HEK293T (cell line): ENCODE measurements around the gene RIMBP2.

Source experiments
- ARNT ChIP-seq: fragments of 450-650 bp; IDR thresholded peaks from 2 replicates; pipeline ENCODE4 v1.6.1; 2017; ENCODE audit warnings: mild to moderate bottlenecking
- CTBP1 ChIP-seq: fragments of 450-650 bp; IDR thresholded peaks from 2 replicates; pipeline ENCODE4 v1.6.1; 2016; ENCODE audit warnings: borderline replicate concordance
- ELF4 ChIP-seq: fragments of 450-650 bp; IDR thresholded peaks from 2 replicates; pipeline ENCODE4 v1.6.1; 2017; ENCODE audit warnings: antibody characterized with exemption
- FOXA1 ChIP-seq: fragments of 450-650 bp; IDR thresholded peaks from 2 replicates; pipeline ENCODE4 v1.6.1; 2016; ENCODE audit warnings: mild to moderate bottlenecking
- FOXK2 ChIP-seq: fragments of 450-650 bp; IDR thresholded peaks from 2 replicates; pipeline ENCODE4 v1.6.1; 2016; ENCODE audit warnings: mild to moderate bottlenecking
- FOXM1 ChIP-seq: fragments of 450-650 bp; IDR thresholded peaks from 2 replicates; pipeline ENCODE4 v1.6.1; 2017; ENCODE audit warnings: mild to moderate bottlenecking, borderline replicate concordance
- HDGF ChIP-seq: fragments of 450-650 bp; IDR thresholded peaks from 2 replicates; pipeline ENCODE4 v1.6.1; 2017; ENCODE audit warnings: antibody characterized with exemption, borderline replicate concordance
- LEF1 ChIP-seq: fragments of 450-650 bp; IDR thresholded peaks from 2 replicates; pipeline ENCODE4 v1.6.1; 2017; ENCODE audit warnings: mild to moderate bottlenecking, borderline replicate concordance
- NFRKB ChIP-seq: fragments of 450-650 bp; IDR thresholded peaks from 2 replicates; pipeline ENCODE4 v1.6.1; 2016; ENCODE audit warnings: mild to moderate bottlenecking, moderate library complexity
- PKNOX1 ChIP-seq: fragments of 450-650 bp; IDR thresholded peaks from 2 replicates; pipeline ENCODE4 v1.6.1; 2016
- SP1 ChIP-seq: fragments of 450-650 bp; IDR thresholded peaks from 2 replicates; pipeline ENCODE4 v1.6.1; 2017
- TARDBP ChIP-seq: fragments of 450-650 bp; IDR thresholded peaks from 2 replicates; pipeline ENCODE4 v1.6.1; 2016

- TF ChIP-seq FOXK2 (no peak), TARDBP (no peak), PKNOX1 (no peak), ARNT (no peak), FOXA1 (no peak), NFRKB (no peak), SP1 (no peak), LEF1 (no peak), HDGF (no peak), ELF4 (no peak), FOXM1 (no peak), CTBP1 (no peak)
Observed at GRCh38 chr12:130529781-130530180, 186.3 kb downstream of the RIMBP2 start.
